HL-60 (cell line): ENCODE results near the gene KCNQ1.

ENCODE experiments used
- GABPA ChIP-seq: IDR thresholded peaks from 2 replicates; pipeline ENCODE4 v1.6.1; 2012; ENCODE audit warnings: low read depth
- TF ChIP-seq, protein P1 (sequence below): IDR thresholded peaks from one replicate; pipeline ENCODE4 v1.5.1; 2011; ENCODE audit warnings: low read length, control low read depth, inconsistent platforms; ENCODE audit not compliant: insufficient read depth
- TF ChIP-seq, protein P2 (sequence below): IDR thresholded peaks from 2 replicates; pipeline ENCODE4 v1.6.1; 2012; ENCODE audit warnings: low read depth; ENCODE audit not compliant: insufficient replicate concordance

DNA sequence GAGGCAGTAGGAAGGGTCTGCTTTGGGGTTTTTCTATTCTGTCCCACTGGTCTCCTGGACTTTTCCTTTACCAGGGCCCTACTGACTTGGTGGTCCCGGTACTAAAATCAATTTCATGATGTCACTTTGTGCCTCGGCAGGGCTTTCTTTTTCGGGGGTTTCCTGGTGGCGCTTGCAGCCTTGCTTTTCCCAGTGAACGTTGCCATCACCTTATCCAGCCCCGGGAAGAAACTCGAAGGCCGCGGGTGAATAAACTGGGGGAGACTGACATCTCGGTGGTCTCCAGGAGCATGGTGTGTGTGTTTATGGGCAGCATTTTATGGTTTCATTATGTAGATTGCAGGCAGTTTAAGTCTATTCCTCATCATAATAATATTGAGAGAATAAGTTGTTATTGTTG lies 84.4 kb downstream of the KCNQ1 start:
- TF ChIP-seq, protein P1, sequence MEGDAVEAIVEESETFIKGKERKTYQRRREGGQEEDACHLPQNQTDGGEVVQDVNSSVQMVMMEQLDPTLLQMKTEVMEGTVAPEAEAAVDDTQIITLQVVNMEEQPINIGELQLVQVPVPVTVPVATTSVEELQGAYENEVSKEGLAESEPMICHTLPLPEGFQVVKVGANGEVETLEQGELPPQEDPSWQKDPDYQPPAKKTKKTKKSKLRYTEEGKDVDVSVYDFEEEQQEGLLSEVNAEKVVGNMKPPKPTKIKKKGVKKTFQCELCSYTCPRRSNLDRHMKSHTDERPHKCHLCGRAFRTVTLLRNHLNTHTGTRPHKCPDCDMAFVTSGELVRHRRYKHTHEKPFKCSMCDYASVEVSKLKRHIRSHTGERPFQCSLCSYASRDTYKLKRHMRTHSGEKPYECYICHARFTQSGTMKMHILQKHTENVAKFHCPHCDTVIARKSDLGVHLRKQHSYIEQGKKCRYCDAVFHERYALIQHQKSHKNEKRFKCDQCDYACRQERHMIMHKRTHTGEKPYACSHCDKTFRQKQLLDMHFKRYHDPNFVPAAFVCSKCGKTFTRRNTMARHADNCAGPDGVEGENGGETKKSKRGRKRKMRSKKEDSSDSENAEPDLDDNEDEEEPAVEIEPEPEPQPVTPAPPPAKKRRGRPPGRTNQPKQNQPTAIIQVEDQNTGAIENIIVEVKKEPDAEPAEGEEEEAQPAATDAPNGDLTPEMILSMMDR, result no peak
- TF ChIP-seq GABPA, result no peak
- TF ChIP-seq, protein P2, sequence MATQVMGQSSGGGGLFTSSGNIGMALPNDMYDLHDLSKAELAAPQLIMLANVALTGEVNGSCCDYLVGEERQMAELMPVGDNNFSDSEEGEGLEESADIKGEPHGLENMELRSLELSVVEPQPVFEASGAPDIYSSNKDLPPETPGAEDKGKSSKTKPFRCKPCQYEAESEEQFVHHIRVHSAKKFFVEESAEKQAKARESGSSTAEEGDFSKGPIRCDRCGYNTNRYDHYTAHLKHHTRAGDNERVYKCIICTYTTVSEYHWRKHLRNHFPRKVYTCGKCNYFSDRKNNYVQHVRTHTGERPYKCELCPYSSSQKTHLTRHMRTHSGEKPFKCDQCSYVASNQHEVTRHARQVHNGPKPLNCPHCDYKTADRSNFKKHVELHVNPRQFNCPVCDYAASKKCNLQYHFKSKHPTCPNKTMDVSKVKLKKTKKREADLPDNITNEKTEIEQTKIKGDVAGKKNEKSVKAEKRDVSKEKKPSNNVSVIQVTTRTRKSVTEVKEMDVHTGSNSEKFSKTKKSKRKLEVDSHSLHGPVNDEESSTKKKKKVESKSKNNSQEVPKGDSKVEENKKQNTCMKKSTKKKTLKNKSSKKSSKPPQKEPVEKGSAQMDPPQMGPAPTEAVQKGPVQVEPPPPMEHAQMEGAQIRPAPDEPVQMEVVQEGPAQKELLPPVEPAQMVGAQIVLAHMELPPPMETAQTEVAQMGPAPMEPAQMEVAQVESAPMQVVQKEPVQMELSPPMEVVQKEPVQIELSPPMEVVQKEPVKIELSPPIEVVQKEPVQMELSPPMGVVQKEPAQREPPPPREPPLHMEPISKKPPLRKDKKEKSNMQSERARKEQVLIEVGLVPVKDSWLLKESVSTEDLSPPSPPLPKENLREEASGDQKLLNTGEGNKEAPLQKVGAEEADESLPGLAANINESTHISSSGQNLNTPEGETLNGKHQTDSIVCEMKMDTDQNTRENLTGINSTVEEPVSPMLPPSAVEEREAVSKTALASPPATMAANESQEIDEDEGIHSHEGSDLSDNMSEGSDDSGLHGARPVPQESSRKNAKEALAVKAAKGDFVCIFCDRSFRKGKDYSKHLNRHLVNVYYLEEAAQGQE, result no peak
